Activated naive CD8-positive, alpha-beta T cell (primary cell): ENCODE measurements around the gene TRAPPC1.

Source experiments
- H3K27ac Mint-ChIP-seq: one replicate; pipeline ENCODE4 v1.8.0; 2021; ENCODE audit warnings: mixed read lengths
- H3K27me3 Mint-ChIP-seq: one replicate; pipeline ENCODE4 v1.8.0; 2021; ENCODE audit warnings: mixed read lengths
- H3K36me3 Mint-ChIP-seq: one replicate; pipeline ENCODE4 v1.8.0; 2021; ENCODE audit warnings: mixed read lengths
- H3K4me1 Mint-ChIP-seq: one replicate; pipeline ENCODE4 v1.8.0; 2021; ENCODE audit warnings: low read depth, mixed read lengths
- H3K4me3 Mint-ChIP-seq: one replicate; pipeline ENCODE4 v1.8.0; 2021; ENCODE audit warnings: mild to moderate bottlenecking, mixed read lengths
- H3K9me3 Mint-ChIP-seq: one replicate; pipeline ENCODE4 v1.8.0; 2021; ENCODE audit warnings: low read depth, mixed read lengths

TRAPPC1 gene

DNA sequence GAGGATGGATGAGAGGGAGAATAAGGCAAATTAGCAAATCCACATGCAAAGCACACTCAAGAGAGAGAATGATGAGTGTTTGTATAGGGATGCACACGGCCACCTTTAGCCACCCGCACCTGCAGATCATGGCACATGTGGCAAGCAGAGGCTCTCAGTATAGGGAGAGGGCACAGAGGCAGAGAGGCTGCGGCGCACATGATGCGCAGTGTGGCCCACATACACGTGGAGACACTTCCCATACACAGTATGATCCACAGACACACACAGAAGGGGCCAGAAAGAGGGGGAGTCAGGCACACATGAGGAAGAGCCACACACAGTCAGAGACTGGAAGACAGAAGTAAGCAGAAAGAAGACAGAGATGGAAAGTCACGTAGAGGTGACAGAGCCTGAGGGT is 49.7 kb downstream of the TRAPPC1 start:
- Mint-ChIP-seq H3K4me3 (no peak overlapping the region), H3K9me3 (no peaks in the 10 kb centered on the region), H3K27ac (no peak overlapping the region), H3K4me1 (peaks cover 11% of the 10 kb centered on the region), H3K27me3 (no peaks in the 10 kb centered on the region), H3K36me3 (no peaks in the 10 kb centered on the region)

DNA sequence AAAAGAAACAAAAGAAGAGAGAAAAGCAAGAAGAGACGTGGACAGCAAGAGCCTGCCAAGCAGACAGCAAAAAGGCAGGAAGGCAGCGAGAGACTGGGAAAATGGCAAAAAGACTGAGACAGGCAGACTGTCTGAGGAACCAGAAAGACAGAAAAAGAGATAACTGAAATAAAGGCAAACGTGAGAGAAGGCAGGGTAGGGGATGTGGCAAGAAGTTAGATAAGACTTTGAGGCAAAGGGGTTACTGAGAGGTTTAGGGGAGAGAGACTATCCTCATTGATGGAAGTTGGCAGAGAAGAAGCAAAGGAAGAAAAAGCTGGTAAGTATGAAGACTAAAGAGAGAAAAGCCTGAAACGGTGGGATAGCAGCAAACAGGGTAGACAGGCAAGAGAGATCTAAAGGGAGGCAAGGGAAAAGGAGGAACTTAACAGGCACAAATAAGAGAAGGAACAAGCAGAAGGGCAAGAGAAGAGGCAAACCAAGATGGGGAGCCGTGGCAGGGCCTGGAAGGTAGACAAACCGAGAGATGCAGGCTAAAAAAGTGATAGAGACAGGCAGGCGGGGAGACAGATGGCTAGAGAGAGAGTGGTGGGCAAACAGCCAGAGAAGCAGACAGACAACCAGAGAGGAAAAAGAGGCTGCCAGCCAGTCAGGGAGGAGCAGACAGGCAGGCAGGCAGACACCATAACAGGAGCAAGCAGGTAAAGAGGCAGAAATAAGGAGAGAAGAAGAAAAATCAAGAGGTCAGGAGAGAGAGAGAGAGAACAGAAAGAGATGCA is 50.3 kb downstream of the TRAPPC1 start:
- H3K36me3 Mint-ChIP-seq = no peaks in the 10 kb centered on the region
- H3K9me3 Mint-ChIP-seq = no peaks in the 10 kb centered on the region
- no peak overlapping the region for H3K4me3 Mint-ChIP-seq
- no peaks in the 10 kb centered on the region for H3K27me3 Mint-ChIP-seq
- H3K27ac Mint-ChIP-seq = no peak overlapping the region
- H3K4me1 Mint-ChIP-seq = peaks cover 8% of the 10 kb centered on the region
